ENCODE results near the gene KLHDC9. TPM values are rescaled to one million over a fixed set of nuclear protein-coding genes. Genes with fewer than 3 reads are reported as not detected.

Gene KLHDC9
- total and polyA plus RNA-seq, 2 donors (not counting 1 experiment from before 2014, with no cell fraction given), result 0.95 to 3.0 TPM

DNA sequence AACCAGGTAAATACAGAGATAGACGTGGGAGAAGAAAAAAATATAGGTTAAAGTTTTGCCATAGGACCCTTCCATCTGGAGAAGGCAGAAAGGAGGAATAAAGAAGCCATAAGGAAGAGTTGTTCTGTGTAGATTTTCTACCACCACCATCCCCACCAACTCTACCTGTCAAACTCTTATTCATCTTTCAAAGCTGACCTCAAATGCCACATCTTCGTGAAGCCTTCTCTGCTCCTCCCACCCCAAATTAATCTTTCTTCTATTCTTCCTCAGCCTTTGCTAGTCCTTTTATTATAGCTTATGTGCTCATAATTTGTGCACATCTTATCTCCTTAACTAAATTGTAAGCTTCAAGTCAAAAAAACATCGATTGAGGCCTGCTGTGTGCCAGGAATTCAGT is 7.5 kb upstream of the KLHDC9 start:
- Histone ChIP-seq H3K9ac (ENCODE audit: insufficient read depth, low read length) (no peak overlapping the region), H4K20me1 (ENCODE audit: control insufficient read depth, extremely low read depth, insufficient read depth, low read length) (no peaks in the 10 kb centered on the region), H3K36me3 (ENCODE audit: control insufficient read depth, insufficient read depth, low read length) (no peaks in the 10 kb centered on the region), H3K9me3 (ENCODE audit: control insufficient read depth, insufficient read depth, low read depth, low read length) (no peaks in the 10 kb centered on the region), H3K27me3 (ENCODE audit: control insufficient read depth, insufficient read depth, low read length) (no peaks in the 10 kb centered on the region), H3K4me3 (replicated peaks in 1 of 4; ENCODE audit: control extremely low read depth in 1 of 4, insufficient read depth in 1 of 4, low read depth in 3 of 4, low read length in 4 of 4) (no peak overlapping the region), H3K4me2 (ENCODE audit: extremely low read depth, insufficient read depth, low read length) (no peak overlapping the region), H3K4me1 (ENCODE audit: control insufficient read depth, extremely low read depth, insufficient read depth, low read length) (peaks cover 6% of the 10 kb centered on the region), H2AFZ (ENCODE audit: low read length) (no peak overlapping the region), H3K79me2 (ENCODE audit: control insufficient read depth, insufficient read depth, low read length) (no peaks in the 10 kb centered on the region), H3K27ac (ENCODE audit: insufficient read depth, low read length) (no peak overlapping the region)
- TF ChIP-seq EZH2 (IDR thresholded peaks at IDR 0.05; ENCODE audit: low read length, missing control alignments), result no peak
- TF ChIP-seq, protein P1, sequence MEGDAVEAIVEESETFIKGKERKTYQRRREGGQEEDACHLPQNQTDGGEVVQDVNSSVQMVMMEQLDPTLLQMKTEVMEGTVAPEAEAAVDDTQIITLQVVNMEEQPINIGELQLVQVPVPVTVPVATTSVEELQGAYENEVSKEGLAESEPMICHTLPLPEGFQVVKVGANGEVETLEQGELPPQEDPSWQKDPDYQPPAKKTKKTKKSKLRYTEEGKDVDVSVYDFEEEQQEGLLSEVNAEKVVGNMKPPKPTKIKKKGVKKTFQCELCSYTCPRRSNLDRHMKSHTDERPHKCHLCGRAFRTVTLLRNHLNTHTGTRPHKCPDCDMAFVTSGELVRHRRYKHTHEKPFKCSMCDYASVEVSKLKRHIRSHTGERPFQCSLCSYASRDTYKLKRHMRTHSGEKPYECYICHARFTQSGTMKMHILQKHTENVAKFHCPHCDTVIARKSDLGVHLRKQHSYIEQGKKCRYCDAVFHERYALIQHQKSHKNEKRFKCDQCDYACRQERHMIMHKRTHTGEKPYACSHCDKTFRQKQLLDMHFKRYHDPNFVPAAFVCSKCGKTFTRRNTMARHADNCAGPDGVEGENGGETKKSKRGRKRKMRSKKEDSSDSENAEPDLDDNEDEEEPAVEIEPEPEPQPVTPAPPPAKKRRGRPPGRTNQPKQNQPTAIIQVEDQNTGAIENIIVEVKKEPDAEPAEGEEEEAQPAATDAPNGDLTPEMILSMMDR (conservative IDR thresholded peaks at IDR 0.05 in 1 of 2, IDR thresholded peaks at IDR 0.05 in 1 of 2; ENCODE audit: low read depth in 1 of 2, low read length in 2 of 2), result no peak
- DNase-seq (ENCODE audit: low read depth in 2 of 2), result no peak

DNA sequence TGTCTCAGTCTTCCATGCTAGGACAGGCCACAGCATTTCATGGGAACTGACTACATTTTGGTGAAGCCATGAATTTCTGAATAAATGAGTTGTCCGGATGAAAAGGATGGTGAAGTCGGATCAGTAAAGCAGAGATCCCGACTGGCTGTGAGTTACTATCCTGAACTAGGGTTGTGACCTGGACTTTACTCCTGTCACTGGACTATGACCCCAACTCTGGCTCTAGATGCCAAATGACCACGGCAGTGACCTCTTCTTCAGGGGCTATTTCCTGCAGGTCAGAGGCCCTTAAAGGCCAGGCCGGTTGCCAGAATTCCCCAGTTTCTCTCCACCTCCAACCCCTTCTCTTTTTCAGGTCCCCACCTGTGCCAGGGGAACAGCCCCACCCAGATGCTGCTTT is 7.1 kb upstream of the KLHDC9 start:
- Histone ChIP-seq H2AFZ (ENCODE audit: low read length) (no peak overlapping the region), H3K4me1 (ENCODE audit: control insufficient read depth, extremely low read depth, insufficient read depth, low read length) (peaks cover 6% of the 10 kb centered on the region), H3K4me2 (ENCODE audit: extremely low read depth, insufficient read depth, low read length) (no peak overlapping the region)

DNA sequence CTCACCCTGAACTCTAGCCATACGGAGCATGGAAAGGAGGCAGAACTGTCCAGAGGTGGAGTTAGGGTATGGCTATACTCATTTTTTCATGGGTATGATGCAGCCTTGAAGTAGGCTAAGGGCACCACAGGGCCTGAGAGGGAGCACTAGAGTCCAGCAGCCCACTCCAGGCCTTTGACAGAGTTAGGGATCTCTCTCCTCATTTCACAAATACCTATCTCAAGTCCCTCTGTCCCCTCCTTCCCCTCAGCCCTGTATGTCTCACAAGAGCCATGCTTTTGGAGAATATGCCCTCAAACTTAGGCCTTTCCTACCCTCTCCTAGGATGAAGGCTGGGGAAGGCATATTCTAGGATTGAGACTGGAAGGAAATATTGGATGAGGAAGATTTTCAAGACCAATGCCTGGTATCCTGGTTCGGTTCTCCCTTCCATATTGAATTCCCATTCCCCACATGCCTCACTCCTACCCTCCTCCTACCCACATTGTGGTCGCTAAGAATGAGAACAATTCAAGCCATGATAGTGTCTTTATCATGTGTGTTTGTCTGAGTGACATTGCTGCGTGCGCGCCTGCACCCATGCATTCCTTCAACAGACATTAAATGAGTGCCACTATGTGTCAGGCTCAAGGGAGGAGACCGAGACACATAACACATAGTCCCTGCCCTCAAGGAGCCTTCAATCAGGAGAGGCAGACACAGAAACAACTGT is 6.2 kb upstream of the KLHDC9 start:
- Histone ChIP-seq H3K4me1 (ENCODE audit: control insufficient read depth, extremely low read depth, insufficient read depth, low read length) (peaks cover 6% of the 10 kb centered on the region), H3K4me3 (replicated peaks in 1 of 4; ENCODE audit: control extremely low read depth in 1 of 4, insufficient read depth in 1 of 4, low read depth in 3 of 4, low read length in 4 of 4) (no peak overlapping the region), H3K27me3 (ENCODE audit: control insufficient read depth, insufficient read depth, low read length) (no peaks in the 10 kb centered on the region), H3K36me3 (ENCODE audit: control insufficient read depth, insufficient read depth, low read length) (no peaks in the 10 kb centered on the region), H4K20me1 (ENCODE audit: control insufficient read depth, extremely low read depth, insufficient read depth, low read length) (no peaks in the 10 kb centered on the region), H3K9ac (ENCODE audit: insufficient read depth, low read length) (no peak overlapping the region), H2AFZ (ENCODE audit: low read length) (no peak overlapping the region), H3K4me2 (ENCODE audit: extremely low read depth, insufficient read depth, low read length) (no peak overlapping the region), H3K9me3 (ENCODE audit: control insufficient read depth, insufficient read depth, low read depth, low read length) (no peaks in the 10 kb centered on the region), H3K79me2 (ENCODE audit: control insufficient read depth, insufficient read depth, low read length) (no peaks in the 10 kb centered on the region), H3K27ac (ENCODE audit: insufficient read depth, low read length) (no peak overlapping the region)
- no peak for TF ChIP-seq EZH2 (IDR thresholded peaks at IDR 0.05; ENCODE audit: low read length, missing control alignments)
- TF ChIP-seq, protein P1 (conservative IDR thresholded peaks at IDR 0.05 in 1 of 2, IDR thresholded peaks at IDR 0.05 in 1 of 2; ENCODE audit: low read depth in 1 of 2, low read length in 2 of 2), result no peak
- DNase-seq (ENCODE audit: low read depth in 2 of 2), result peak in 1 of 2 donors; percentile 53

More for the DNA sequence above, 7.1 kb upstream of the KLHDC9 start:
- no peak for DNase-seq (ENCODE audit: low read depth in 2 of 2)
- Histone ChIP-seq H3K27ac (ENCODE audit: insufficient read depth, low read length) (no peak overlapping the region), H3K9me3 (ENCODE audit: control insufficient read depth, insufficient read depth, low read depth, low read length) (no peaks in the 10 kb centered on the region), H3K36me3 (ENCODE audit: control insufficient read depth, insufficient read depth, low read length) (no peaks in the 10 kb centered on the region), H3K9ac (ENCODE audit: insufficient read depth, low read length) (no peak overlapping the region), H3K4me3 (replicated peaks in 1 of 4; ENCODE audit: control extremely low read depth in 1 of 4, insufficient read depth in 1 of 4, low read depth in 3 of 4, low read length in 4 of 4) (no peak overlapping the region), H4K20me1 (ENCODE audit: control insufficient read depth, extremely low read depth, insufficient read depth, low read length) (no peaks in the 10 kb centered on the region), H3K79me2 (ENCODE audit: control insufficient read depth, insufficient read depth, low read length) (no peaks in the 10 kb centered on the region), H3K27me3 (ENCODE audit: control insufficient read depth, insufficient read depth, low read length) (no peaks in the 10 kb centered on the region)
- TF ChIP-seq EZH2 (IDR thresholded peaks at IDR 0.05; ENCODE audit: low read length, missing control alignments), result no peak
- TF ChIP-seq, protein P1 (conservative IDR thresholded peaks at IDR 0.05 in 1 of 2, IDR thresholded peaks at IDR 0.05 in 1 of 2; ENCODE audit: low read depth in 1 of 2, low read length in 2 of 2), result no peak

All from fibroblast of lung (primary cell).